ENCODE results near the gene CNTN3.

CNTN3 gene

DNA sequence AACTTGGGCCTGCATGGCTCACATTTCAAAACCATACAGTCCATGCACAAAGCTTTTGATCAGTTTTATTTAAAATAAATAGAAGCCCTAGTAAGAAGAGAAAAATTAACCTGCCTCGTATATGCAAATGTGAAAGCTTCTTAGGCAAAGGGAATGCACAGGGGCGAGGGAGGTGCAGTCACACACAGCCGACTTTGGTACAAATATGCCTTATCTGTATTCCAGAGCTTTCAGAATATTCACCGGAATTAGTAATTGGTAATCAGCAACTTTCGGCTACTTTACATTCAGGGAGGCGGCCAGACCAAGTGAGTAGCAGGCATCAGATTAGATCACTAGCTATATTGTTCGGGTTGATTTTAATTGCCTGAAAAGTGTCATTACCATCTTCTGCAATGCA is 7.5 kb downstream of the CNTN3 start:
- no peak for DNase-seq

DNA sequence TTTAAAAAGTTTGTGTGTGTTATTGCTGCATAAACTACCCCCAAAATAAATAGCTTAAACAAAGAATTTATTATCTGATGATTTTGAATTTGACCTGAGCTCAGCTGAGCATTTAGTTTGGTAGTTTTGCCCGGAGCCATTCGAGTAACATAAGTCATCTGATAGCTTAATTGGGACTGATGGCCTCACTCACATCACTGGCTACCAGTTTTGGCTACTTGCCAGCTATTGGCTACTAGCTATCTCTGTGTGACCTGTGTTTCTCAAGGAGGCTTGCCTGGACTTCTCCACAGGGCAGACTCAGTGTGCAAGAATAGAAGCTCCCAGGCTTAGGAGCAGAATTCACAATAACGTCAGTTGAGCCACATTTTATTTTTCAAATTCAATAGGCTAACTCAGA is 9.0 kb downstream of the CNTN3 start:
- DNase-seq = no peak

DNA sequence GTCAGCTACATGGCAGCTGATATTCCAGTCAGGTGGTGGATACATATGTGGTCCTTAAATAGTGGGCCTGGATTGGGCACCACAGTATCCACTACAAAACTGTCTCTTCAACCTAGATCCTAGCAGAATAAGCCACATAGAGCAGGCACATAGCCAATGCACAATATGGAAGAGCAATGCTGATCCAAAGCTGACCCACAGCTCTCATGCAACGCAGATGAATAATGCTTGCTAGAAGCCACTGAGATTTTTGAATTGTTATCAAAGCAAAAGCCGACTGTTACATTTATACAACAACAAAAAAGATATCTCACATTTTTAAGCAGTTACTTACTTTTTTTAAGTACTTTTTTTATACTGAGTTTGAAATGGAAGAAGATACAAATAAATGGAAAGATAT is 11.2 kb downstream of the CNTN3 start:
- DNase-seq = no peak

DNA sequence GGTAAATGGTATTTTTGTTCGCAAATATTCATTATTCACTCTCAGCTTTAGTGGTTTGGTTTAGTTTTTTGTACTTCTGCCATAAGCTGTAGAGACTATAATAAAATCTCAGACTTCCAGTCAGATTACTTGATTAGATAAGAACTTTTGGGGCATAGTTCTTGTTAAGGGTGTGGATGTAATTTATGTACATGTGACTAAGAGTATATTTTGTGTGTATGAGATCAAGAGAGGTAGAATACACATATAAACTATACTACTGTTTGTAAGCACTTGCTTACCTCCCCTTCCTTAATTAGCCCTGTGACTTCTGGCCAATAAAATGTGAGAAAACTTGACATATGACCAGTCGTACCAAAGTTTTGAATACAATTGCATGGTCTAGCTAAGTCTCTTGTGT is 12.0 kb downstream of the CNTN3 start:
- no peak for DNase-seq

DNA sequence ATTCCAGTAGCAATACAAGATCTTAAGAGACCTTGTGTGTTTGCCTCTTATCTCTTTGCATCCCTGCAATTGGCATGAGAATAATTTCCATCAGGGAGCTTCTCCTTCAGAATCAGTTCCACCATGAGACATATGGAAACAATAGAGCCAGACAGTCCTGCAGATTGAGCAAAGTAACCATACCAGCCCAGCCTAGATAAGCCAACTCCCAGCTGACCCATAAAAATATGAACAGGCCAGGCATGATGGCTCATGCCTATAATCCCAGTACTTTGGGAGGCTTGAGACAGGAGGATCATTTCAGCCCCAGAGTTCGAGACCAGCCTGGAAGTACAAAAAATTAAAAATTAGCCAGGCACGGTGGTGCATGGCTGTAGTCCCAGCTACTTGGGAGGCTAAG is 12.7 kb downstream of the CNTN3 start:
- no peak for DNase-seq

DNA sequence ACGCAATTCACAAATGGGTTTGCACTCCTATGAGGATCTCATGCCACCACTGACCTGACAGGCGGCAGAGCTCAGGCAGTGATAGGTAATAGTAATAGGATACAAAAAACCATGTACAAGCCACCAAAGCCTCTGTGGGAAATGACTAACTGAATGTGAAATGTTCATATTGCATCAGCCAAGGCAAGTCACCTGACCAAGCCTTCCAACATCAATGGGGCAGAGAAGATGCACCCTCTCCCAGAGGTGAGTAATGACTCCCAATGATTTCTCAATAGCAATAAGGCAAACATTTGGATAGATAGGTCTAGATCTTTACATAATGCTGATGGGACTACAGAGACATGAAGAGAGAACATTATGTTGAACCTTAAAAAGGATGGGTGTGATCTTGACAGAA is 14.9 kb downstream of the CNTN3 start:
- no peak for DNase-seq

DNA sequence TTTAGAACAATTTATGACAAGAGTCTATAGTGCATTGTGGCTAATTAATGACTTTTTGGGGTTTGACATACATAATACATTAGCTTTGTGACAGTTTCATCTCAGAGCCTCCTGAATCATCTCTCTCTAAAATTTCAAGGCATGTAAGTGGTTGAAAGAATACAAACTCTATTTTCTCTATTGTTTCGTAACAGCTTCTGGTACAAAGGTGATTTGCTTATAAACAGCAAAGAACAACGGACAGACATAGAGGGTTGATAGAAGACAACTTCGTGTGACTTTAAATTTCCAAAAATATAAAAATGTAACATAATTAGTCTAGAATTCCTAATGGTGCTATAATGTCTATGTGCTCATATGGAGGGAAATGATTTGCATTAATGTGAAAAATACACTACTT is 21.3 kb downstream of the CNTN3 start:
- no peak for DNase-seq

DNA sequence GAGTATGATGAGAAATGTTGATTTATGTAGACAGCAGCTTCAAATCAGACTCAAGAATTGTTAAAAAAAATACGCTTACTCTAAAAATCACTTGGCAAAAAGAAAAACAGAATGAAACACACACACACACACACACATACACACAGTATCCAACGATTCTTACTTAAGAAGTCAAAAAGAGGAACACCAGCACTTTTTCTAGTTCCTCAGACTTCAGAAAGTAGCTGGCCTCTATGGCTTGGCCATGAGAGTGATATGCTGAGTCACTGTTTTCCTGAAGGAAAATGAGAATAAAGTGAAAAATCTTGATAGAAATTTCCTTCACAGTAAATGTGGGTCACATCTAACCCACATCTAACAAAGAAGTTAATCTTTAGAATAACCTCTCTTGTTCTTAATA is 22.1 kb downstream of the CNTN3 start:
- DNase-seq = no peak

DNA sequence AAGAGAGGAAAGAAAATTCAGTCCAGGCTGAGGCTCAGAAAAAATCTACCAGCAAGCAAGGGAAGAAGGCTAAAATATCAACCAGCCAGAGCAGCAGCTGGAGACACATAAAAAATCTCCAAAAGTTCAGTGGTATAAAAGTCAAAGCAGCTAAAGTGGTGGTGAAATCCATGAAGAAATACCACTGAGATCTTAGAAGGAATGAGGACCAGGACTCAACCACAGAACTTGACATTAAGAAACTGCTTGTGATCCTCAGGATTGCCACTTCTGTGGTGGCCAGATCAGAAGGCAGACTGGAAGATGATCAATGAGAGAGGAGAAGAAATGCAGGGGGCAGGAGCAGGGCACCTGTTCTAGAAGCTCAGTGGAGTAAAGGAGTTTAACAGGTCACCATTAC is 22.5 kb downstream of the CNTN3 start:
- no peak for DNase-seq

DNA sequence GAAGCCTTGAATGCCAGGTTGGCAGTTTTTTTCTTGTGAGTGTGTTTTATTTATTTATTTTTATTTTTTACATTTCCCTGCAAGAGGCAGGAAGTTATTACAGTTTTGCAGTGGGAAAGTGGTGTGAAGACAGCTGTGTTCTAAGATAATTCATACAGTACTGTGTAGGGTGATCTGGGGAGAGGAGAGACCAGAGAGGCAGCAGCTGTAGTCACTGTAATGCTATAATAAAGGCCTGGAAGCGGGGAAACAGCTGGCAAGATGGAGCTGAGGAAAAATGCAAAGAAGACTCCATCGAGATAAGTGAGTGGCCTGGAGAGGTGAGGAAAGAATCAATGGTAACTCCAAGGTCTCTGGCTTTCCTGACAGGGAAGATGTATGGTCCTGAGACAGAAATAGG is 23.1 kb downstream of the CNTN3 start:
- no peak for DNase-seq

DNA sequence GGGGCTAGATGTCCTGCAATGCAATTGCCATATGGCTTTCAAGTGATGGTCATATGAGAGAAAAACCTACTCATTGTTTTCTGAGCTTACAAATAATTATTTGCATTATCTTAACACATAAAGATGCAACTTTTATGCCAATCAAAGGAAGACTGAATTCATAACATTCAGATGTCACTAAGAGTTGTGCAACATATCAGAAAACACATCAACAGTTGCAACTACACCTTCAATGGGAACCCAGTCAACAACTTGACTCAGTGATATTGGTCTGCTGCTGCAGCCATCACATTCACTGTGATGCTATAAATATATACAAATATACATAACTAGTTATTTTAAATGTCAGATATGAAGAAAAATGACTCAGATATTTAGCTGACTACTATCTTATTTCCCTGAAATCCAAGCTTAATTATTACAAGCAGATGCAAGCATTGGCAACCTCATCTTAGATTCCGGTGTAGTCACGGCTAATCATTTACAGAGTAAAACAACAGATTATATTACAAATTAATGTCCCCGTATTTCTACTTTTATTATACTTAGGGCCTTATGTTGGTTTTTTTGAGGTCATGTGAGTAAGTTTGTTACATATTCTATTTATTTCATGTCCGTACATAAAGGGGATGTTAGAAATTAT is 23.7 kb downstream of the CNTN3 start:
- no peak for DNase-seq

DNA sequence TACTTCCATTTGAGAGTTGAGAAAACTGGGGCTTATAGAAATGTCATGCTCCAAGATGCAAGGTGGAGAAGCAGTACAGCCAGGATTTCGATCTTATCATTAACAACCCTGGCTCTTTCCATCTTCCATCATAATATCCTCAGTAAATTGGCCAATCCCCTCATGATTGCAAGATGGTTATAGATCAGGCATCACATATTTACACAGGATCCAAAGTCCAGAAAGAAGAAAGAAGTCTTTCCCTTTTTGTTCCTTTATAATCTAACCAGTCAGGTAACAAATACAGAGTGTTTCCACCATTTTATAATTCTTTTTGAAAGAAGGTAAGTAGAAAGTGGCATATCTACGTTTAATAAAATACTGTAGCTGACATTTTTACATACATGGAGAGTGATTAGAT is 29.7 kb downstream of the CNTN3 start:
- no peak for DNase-seq

DNA sequence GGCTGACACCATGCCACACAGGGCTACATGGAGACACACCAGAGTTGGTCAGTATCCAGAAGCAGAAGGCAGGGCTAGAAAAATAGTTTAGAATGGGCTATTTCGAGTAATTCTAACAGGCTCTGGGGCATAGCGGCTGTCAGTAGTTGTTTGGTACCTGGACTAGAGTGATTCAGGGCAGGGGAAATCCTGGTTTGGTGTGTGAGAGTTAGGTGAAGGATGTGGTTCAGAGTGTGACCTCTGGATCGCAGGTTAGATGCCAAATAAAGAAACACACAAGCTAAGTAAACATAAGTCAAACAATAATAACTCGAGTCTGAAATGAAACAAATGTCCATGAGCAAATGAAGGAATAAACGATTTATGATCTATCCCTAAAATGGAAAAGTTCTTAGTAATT is 31.5 kb downstream of the CNTN3 start:
- DNase-seq = no peak

DNA sequence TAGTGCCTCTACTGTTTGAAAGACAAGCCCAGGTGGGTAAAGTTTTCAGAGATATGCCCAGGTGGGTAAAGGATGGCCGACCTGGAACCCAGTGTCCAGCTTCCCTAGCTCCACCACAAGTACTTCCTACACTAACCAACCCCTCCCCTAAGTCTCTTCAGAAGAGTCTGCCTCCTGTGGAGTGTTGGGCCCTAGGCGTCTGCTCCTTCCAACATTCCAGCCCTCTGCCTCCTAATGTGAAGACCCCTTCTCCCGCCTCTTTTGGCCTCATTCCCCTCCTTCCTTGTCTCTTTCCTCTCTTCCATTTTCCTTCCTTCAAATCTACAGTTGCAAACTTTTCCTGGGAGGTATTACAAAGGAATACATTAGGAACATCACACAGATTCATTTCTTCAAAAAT is 38.6 kb downstream of the CNTN3 start:
- no peak for DNase-seq

DNA sequence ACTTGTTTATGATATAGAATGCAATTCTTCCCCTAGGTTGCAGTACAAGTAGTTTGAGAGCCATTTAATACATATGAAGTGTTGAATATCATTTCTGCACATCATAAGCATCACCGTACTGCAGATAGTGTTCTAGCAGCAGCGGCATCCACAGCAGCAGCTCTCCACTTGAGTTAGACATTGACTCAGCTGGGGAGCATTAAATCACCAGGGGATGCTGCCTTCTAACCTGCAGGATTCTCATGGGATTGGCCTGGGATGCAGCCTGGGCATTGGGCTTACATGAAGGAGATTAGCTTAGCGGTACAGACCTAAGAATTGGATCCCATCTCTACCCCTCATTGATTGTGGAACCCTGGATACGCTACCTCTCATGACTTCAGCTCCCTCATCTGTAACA is 43.3 kb downstream of the CNTN3 start:
- DNase-seq = no peak
